Suprapubic skin (tissue), 4 donors: ENCODE results near the gene AKT1. TPM values are rescaled to one million over a fixed set of nuclear protein-coding genes. Genes with fewer than 3 reads are reported as not detected.

ENCODE experiments used
- DNase-seq, 2 donors: peaks; one replicate each; pipeline ENCODE4 v3.0.0-alpha.2; 2019; ENCODE audit warnings: low spot score in 2 of 2
- H3K27ac ChIP-seq: fragments of 200-600 bp; sonication (generic); one replicate; pipeline ENCODE4 v1.5.1; 2019
- H3K27me3 ChIP-seq: fragments of 200-600 bp; sonication (generic); one replicate; pipeline ENCODE4 v1.5.1; 2019
- H3K36me3 ChIP-seq: fragments of 200-600 bp; sonication (generic); one replicate; pipeline ENCODE4 v1.5.1; 2019
- H3K4me1 ChIP-seq: fragments of 200-600 bp; sonication (generic); one replicate; pipeline ENCODE4 v1.5.1; 2019
- H3K4me3 ChIP-seq: fragments of 200-600 bp; sonication (generic); one replicate; pipeline ENCODE4 v1.5.1; 2019; ENCODE audit warnings: mild to moderate bottlenecking
- H3K9me3 ChIP-seq: fragments of 200-600 bp; sonication (generic); one replicate; pipeline ENCODE4 v1.5.1; 2019
- EP300 ChIP-seq: sonication (generic); formaldehyde crosslinking; IDR thresholded peaks from one replicate; pipeline ENCODE4 v1.6.1; 2017; ENCODE audit warnings: antibody characterized with exemption
- POLR2A ChIP-seq, 2 donors: fragments of 450-650 bp; IDR thresholded peaks; one replicate each; pipeline ENCODE4 v1.6.1; 2017; ENCODE audit warnings: antibody characterized with exemption in 2 of 2, mild to moderate bottlenecking in 2 of 2, moderate library complexity in 2 of 2
- POLR2AphosphoS5 ChIP-seq, 3 donors: sonication (generic); formaldehyde crosslinking; IDR thresholded peaks; one replicate each; pipeline ENCODE4 v1.6.1; 2017; ENCODE audit warnings: antibody characterized with exemption in 3 of 3
- WGBS: methylation state at CpG from one replicate; pipeline ENCODE4 v1.1.5; 2018; 5-methylcytosine and 5-hydroxymethylcytosine counted together
- total RNA-seq, 4 donors: library from RNA; depleted of rRNA; stranded (reverse); fragments of >200 nt; gene quantifications; one replicate each; pipeline ENCODE4 v1.1.0, GENCODE V29; 2016
- TF ChIP-seq, protein P1 (sequence below), 2 donors: fragments of 200-600 bp in 1 of 2; fragments of 450-650 bp in 1 of 2; sonication (generic) in 1 of 2; IDR thresholded peaks; one replicate each; pipeline ENCODE4 v1.5.1; 2016 to 2019; ENCODE audit warnings: antibody characterized with exemption in 2 of 2, mild to moderate bottlenecking in 1 of 2, moderate library complexity in 1 of 2

The AKT1 gene
- total RNA-seq, 4 donors from 2014 or later: 63.1 to 77.6 (median 70.4) TPM

DNA sequence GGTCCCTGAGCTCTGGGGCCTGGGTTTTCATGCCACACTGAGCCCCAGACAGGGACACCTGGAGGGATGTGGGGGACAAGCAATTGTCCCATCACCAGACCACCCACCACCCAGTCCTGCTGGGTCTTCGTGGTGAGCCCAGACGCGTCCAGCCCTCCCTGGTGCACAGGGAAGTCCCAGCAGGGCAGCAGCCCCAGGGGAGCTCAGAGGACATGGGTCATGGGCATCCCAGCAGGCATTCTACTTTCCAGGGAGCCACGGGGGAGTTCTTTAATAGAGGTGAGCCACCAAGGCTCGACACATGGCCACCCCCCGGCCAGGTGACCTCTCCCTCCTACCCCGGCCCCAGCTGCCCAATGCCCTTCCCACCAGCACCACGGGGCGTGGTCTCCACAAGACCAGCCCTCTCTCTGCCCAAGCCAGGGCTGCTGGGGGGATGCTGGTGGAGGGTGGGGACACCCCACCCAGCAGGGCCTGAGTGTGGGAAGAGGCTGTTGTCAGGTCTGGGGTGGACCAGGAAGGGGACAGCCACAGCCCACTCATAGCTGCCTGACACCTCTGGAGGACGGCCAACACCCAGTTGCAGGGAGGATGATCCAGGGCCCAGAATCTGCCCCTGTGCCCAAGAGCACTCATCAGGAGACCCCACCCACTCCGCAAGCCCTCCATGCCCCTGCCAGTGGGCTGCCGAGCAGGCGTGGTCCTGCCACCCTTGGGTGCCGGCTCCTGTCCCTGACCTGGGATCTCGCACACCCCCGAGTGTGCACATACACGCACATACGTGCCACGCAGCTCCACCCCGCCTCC is 14.1 kb downstream of the AKT1 start:
- no peak overlapping the region for H3K4me3 ChIP-seq
- 94% methylated on average over 6 of the region's 20 CpGs for WGBS
- TF ChIP-seq, protein P1, sequence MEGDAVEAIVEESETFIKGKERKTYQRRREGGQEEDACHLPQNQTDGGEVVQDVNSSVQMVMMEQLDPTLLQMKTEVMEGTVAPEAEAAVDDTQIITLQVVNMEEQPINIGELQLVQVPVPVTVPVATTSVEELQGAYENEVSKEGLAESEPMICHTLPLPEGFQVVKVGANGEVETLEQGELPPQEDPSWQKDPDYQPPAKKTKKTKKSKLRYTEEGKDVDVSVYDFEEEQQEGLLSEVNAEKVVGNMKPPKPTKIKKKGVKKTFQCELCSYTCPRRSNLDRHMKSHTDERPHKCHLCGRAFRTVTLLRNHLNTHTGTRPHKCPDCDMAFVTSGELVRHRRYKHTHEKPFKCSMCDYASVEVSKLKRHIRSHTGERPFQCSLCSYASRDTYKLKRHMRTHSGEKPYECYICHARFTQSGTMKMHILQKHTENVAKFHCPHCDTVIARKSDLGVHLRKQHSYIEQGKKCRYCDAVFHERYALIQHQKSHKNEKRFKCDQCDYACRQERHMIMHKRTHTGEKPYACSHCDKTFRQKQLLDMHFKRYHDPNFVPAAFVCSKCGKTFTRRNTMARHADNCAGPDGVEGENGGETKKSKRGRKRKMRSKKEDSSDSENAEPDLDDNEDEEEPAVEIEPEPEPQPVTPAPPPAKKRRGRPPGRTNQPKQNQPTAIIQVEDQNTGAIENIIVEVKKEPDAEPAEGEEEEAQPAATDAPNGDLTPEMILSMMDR (IDR thresholded peaks at IDR 0.05): no peak
- TF ChIP-seq POLR2A (IDR thresholded peaks at IDR 0.05): no peak
- no peak for TF ChIP-seq EP300
- TF ChIP-seq POLR2AphosphoS5 (IDR thresholded peaks at IDR 0.05): no peak
- H3K27ac ChIP-seq: no peak overlapping the region
- H3K4me1 ChIP-seq: peaks cover 27% of the 10 kb centered on the region
- peaks cover 30% of the 10 kb centered on the region for H3K36me3 ChIP-seq
- no peaks in the 10 kb centered on the region for H3K9me3 ChIP-seq
- DNase-seq: no peak
- H3K27me3 ChIP-seq: no peaks in the 10 kb centered on the region

DNA sequence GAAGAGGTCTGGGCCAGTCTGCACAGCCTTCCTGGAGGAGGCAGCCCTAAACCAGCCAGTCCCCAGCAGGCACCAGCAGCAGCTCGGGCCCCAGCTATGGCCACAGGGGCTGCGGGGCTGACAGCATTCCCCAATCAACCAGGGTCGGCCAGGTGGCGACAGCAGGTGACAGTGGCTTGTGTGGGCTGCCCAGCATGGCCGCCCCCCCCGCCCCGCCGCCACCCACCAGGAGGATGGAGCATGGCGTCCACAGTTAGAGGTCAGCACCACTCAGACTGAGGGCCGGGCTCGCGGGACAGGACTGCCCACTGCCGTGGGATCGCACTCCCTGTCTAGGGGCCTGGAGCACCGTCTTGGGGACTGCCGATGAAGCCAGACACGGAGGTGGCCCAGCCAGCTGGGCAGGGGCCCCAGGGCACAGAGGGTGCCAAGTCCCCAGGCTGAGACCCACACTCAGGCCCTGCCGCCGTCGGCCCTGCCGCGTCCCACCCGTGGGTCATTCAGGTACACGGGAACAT is 15.0 kb downstream of the AKT1 start:
- no peak for TF ChIP-seq POLR2A (IDR thresholded peaks at IDR 0.05)
- 92% methylated on average over 10 of the region's 24 CpGs for WGBS
- DNase-seq: no peak
- Histone ChIP-seq H3K4me1 (peaks cover 19% of the 10 kb centered on the region), H3K27me3 (no peaks in the 10 kb centered on the region), H3K27ac (no peak overlapping the region), H3K9me3 (no peaks in the 10 kb centered on the region), H3K4me3 (no peak overlapping the region), H3K36me3 (peaks cover 39% of the 10 kb centered on the region)

- H3K9me3 ChIP-seq: no peaks in the 10 kb centered on the region
- no peak for TF ChIP-seq POLR2A (IDR thresholded peaks at IDR 0.05)
- TF ChIP-seq EP300: no peak
- no peak for TF ChIP-seq POLR2AphosphoS5 (IDR thresholded peaks at IDR 0.05)
- TF ChIP-seq, protein P1 (IDR thresholded peaks at IDR 0.05): no peak
- 93% methylated on average over 9 of the region's 32 CpGs for WGBS
- H3K27me3 ChIP-seq: no peaks in the 10 kb centered on the region
- peaks cover 14% of the 10 kb centered on the region for H3K4me1 ChIP-seq
- no peak for DNase-seq
- H3K27ac ChIP-seq: no peak overlapping the region
- H3K36me3 ChIP-seq: peaks cover 45% of the 10 kb centered on the region
- H3K4me3 ChIP-seq: no peak overlapping the region
Observed at GRCh38 chr14:104779776-104780512, 15.6 kb downstream of the AKT1 start.

- no peaks in the 10 kb centered on the region for H3K27me3 ChIP-seq
- TF ChIP-seq POLR2AphosphoS5 (IDR thresholded peaks at IDR 0.05): no peak
- TF ChIP-seq EP300: no peak
- TF ChIP-seq POLR2A (IDR thresholded peaks at IDR 0.05): no peak
- TF ChIP-seq, protein P1 (IDR thresholded peaks at IDR 0.05): no peak
- no peak overlapping the region for H3K27ac ChIP-seq
- H3K4me1 ChIP-seq: peaks cover 6% of the 10 kb centered on the region
- no peak overlapping the region for H3K4me3 ChIP-seq
- no peaks in the 10 kb centered on the region for H3K9me3 ChIP-seq
- 84% methylated on average over 11 of the region's 15 CpGs for WGBS
- H3K36me3 ChIP-seq: peaks cover 53% of the 10 kb centered on the region
- DNase-seq: no peak
Observed at GRCh38 chr14:104778694-104779331, 16.7 kb downstream of the AKT1 start.

DNA sequence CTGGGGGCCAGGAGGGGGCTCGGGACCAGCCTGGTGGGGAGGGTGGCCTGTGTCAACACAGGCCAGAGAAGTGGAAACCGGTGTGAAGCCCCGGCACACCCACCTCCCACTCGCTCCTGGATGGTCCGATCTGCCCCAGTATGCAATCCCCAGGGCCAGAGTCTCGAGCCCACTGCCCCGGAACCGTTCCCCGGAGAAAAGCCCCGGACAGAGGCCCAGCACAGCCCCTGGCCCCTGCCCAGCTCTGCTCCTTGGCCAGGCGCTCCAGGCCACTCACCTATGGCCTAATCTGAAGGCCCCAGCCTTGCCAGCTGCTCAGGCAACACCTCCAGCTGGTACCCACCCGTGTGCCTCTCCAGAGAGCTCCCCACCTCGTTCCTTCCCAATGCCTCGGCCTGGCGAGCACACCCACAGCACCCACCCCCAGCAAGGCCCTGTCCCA is 17.7 kb downstream of the AKT1 start:
- Histone ChIP-seq H3K4me3 (no peak overlapping the region), H3K27ac (no peak overlapping the region), H3K4me1 (peaks cover 5% of the 10 kb centered on the region), H3K27me3 (no peaks in the 10 kb centered on the region), H3K36me3 (peaks cover 63% of the 10 kb centered on the region), H3K9me3 (no peaks in the 10 kb centered on the region)
- 76% methylated on average over 10 of the region's 15 CpGs for WGBS
- TF ChIP-seq EP300: no peak
- TF ChIP-seq, protein P1 (IDR thresholded peaks at IDR 0.05): no peak
- TF ChIP-seq POLR2A (IDR thresholded peaks at IDR 0.05): no peak
- no peak for TF ChIP-seq POLR2AphosphoS5 (IDR thresholded peaks at IDR 0.05)
- no peak for DNase-seq
